WTC11 (cell line): ENCODE results near the gene BCL11B. TPM values are rescaled to one million over a fixed set of nuclear protein-coding genes. Genes with fewer than 3 reads are reported as not detected.

Experiments used
- ATAC-seq: fragments of 200-7000 bp; cut with Tn5 transposase; 2 replicates; pipeline ENCODE4 v1.10.0; 2021; ENCODE audit warnings: mild to moderate bottlenecking, moderate library complexity
- CTCF ChIA-PET: fragments of 300-600 bp; sonication (Branson Sonifier 250); formaldehyde crosslinking; loops from one replicate; lab custom pipeline; 2021; ENCODE audit warnings: antibody characterized with exemption; lab: Charles Lee
- POLR2A ChIA-PET: fragments of 350-600 bp; sonication (Branson Sonifier 250); formaldehyde crosslinking; loops from one replicate; lab custom pipeline; 2021; ENCODE audit warnings: antibody characterized with exemption; lab: Charles Lee
- DNase-seq: peaks from one replicate; pipeline ENCODE4 v3.0.0; 2021; ENCODE audit warnings: low spot score
- H3K27ac Mint-ChIP-seq: 2 replicates; pipeline ENCODE4 v1.8.0; 2021; ENCODE audit warnings: mixed read lengths
- H3K27me3 Mint-ChIP-seq: 2 replicates; pipeline ENCODE4 v1.8.0; 2021; ENCODE audit warnings: low read depth, mild to moderate bottlenecking, moderate library complexity, mixed read lengths
- H3K36me3 Mint-ChIP-seq: 2 replicates; pipeline ENCODE4 v1.8.0; 2021; ENCODE audit warnings: mixed read lengths
- H3K4me1 Mint-ChIP-seq: 2 replicates; pipeline ENCODE4 v1.8.0; 2022; ENCODE audit warnings: mixed read lengths
- H3K4me3 Mint-ChIP-seq: 2 replicates; pipeline ENCODE4 v1.8.0; 2021; ENCODE audit warnings: mild to moderate bottlenecking, moderate library complexity, mixed read lengths
- H3K9me3 Mint-ChIP-seq: 2 replicates; pipeline ENCODE4 v1.8.0; 2021; ENCODE audit warnings: mixed read lengths
- AFF4 ChIP-seq: sonication (generic); formaldehyde crosslinking; IDR thresholded peaks from 2 replicates; pipeline ENCODE4 v1.8.1; 2023; ENCODE audit warnings: mild to moderate bottlenecking, missing genetic modification reagents, borderline replicate concordance
- ATF6 ChIP-seq: sonication (generic); formaldehyde crosslinking; IDR thresholded peaks from 2 replicates; pipeline ENCODE4 v1.8.1; 2023; ENCODE audit warnings: mild to moderate bottlenecking, missing genetic modification reagents
- ERG ChIP-seq: fragments of 250-450 bp; sonication (Bioruptor Pico); IDR thresholded peaks from 2 replicates; pipeline ENCODE4 v1.8.0; 2021; ENCODE audit warnings: mild to moderate bottlenecking
- ETV6 ChIP-seq: sonication (generic); formaldehyde crosslinking; IDR thresholded peaks from 2 replicates; pipeline ENCODE4 v1.8.1; 2022; ENCODE audit warnings: mild to moderate bottlenecking, missing genetic modification reagents
- FOXK1 ChIP-seq: sonication (generic); formaldehyde crosslinking; IDR thresholded peaks from 2 replicates; pipeline ENCODE4 v1.8.0; 2022; ENCODE audit warnings: mild to moderate bottlenecking, moderate library complexity, missing genetic modification reagents
- FOXP1 ChIP-seq: sonication (generic); formaldehyde crosslinking; IDR thresholded peaks from 2 replicates; pipeline ENCODE4 v1.8.0; 2022; ENCODE audit warnings: missing genetic modification reagents, mild to moderate bottlenecking, moderate library complexity, borderline replicate concordance
- GTF2I ChIP-seq: fragments of 250-450 bp; sonication (Bioruptor Pico); conservative IDR thresholded peaks from 2 replicates; pipeline ENCODE4 v1.4.0; 2021; ENCODE audit warnings: mild to moderate bottlenecking
- IRF2 ChIP-seq: sonication (generic); formaldehyde crosslinking; IDR thresholded peaks from 2 replicates; pipeline ENCODE4 v1.8.0; 2022; ENCODE audit warnings: low read depth, missing genetic modification reagents, borderline replicate concordance
- MAX ChIP-seq: sonication (generic); formaldehyde crosslinking; IDR thresholded peaks from 2 replicates; pipeline ENCODE4 v1.8.0; 2022; ENCODE audit warnings: mild to moderate bottlenecking, missing genetic modification reagents
- MXD4 ChIP-seq: fragments of 250-450 bp; sonication (Bioruptor Pico); IDR thresholded peaks from 2 replicates; pipeline ENCODE4 v1.8.0; 2021; ENCODE audit warnings: mild to moderate bottlenecking, moderate library complexity, borderline replicate concordance
- NFATC4 ChIP-seq: fragments of 250-450 bp; sonication (Bioruptor Pico); IDR thresholded peaks from 2 replicates; pipeline ENCODE4 v1.9.0; 2021; ENCODE audit warnings: mild to moderate bottlenecking
- SMAD4 ChIP-seq: sonication (generic); formaldehyde crosslinking; IDR thresholded peaks from 2 replicates; pipeline ENCODE4 v1.8.0; 2022; ENCODE audit warnings: mild to moderate bottlenecking, missing genetic modification reagents
- TCF7 ChIP-seq: sonication (generic); formaldehyde crosslinking; IDR thresholded peaks from 2 replicates; pipeline ENCODE4 v1.8.0; 2022; ENCODE audit warnings: mild to moderate bottlenecking, low read depth, missing genetic modification reagents, moderate library complexity
- USF1 ChIP-seq: sonication (generic); formaldehyde crosslinking; IDR thresholded peaks from 2 replicates; pipeline ENCODE4 v1.8.0; 2022; ENCODE audit warnings: mild to moderate bottlenecking, missing genetic modification reagents
- USF2 ChIP-seq: sonication (generic); formaldehyde crosslinking; IDR thresholded peaks from 2 replicates; pipeline ENCODE4 v1.8.1; 2023; ENCODE audit warnings: mild to moderate bottlenecking, missing genetic modification reagents, moderate library complexity
- ZNF219 ChIP-seq: sonication (generic); formaldehyde crosslinking; IDR thresholded peaks from 2 replicates; pipeline ENCODE4 v1.8.0; 2023; ENCODE audit warnings: missing genetic modification reagents, mild to moderate bottlenecking, borderline replicate concordance
- ZNF281 ChIP-seq: sonication (generic); formaldehyde crosslinking; IDR thresholded peaks from 2 replicates; pipeline ENCODE4 v1.8.0; 2023; ENCODE audit warnings: mild to moderate bottlenecking, missing genetic modification reagents
- ZNF423 ChIP-seq: fragments of 250-450 bp; sonication (Bioruptor Pico); IDR thresholded peaks from 2 replicates; pipeline ENCODE4 v2.1.2; 2022; ENCODE audit warnings: mild to moderate bottlenecking, moderate library complexity
- total RNA-seq: library from RNA; stranded (reverse); gene quantifications from 3 replicates; pipeline ENCODE4 v1.2.3, GENCODE V29; 2021

Gene BCL11B
- total RNA-seq, 1 experiment from 2014 or later = 9.1 TPM

GRCh38 chr14:99273766-99274345 is 1.9 kb upstream of the BCL11B start:
- Mint-ChIP-seq H3K27me3 (no peaks in the 10 kb centered on the region; the same call in 1 of the 2 replicates), H3K36me3 (no peaks in the 10 kb centered on the region), H3K27ac (no peak overlapping the region), H3K9me3 (no peaks in the 10 kb centered on the region), H3K4me1 (peaks cover 40% of the 10 kb centered on the region), H3K4me3 (peak overlapping the region; percentile 84)
- DNase-seq (peak; percentile 50), ATAC-seq (no peak)
- CTCF ChIA-PET = interaction anchor here (0.6 to 2.4 kb wide), 10 partner anchors 8 to 1134 kb away, joined by 3 to 12 read pairs (median 4); no protein-coding TSS in a partner anchor
- POLR2A ChIA-PET = interaction anchor here (1.1 kb wide), 1 partner anchor 42 kb away, joined by 3 read pairs; no protein-coding TSS in a partner anchor
- TF ChIP-seq ERG (CRISPR knock-in tag) (0 out of 2 replicates have a peak, but pooled peaks have one; percentile 36), USF1 (CRISPR knock-in tag) (peak; percentile 32; the same call in 1 of the 2 replicates), SMAD4 (CRISPR knock-in tag) (no peak), NFATC4 (no peak), USF2 (CRISPR knock-in tag) (0 out of 2 replicates have a peak, but pooled peaks have one; percentile 3), GTF2I (CRISPR knock-in tag) (peak; percentile 99), ZNF423 (CRISPR knock-in tag) (peak; percentile 46; the same call in 1 of the 2 replicates), ZNF219 (no peak), IRF2 (CRISPR knock-in tag) (no peak), TCF7 (CRISPR knock-in tag) (no peak), FOXK1 (CRISPR knock-in tag) (no peak)

GRCh38 chr14:99272899-99273765 is 1.1 kb upstream of the BCL11B start:
- ATAC-seq (peak; percentile 8), DNase-seq (peak; percentile 75)
- H3K4me1 Mint-ChIP-seq = peaks cover 41% of the 10 kb centered on the region
- POLR2A ChIA-PET = interaction anchor here (1.9 kb wide), 1 partner anchor 27 kb away, joined by 9 read pairs; no protein-coding TSS in a partner anchor
- H3K27me3 Mint-ChIP-seq = no peaks in the 10 kb centered on the region; the same call in 1 of the 2 replicates
- H3K4me3 Mint-ChIP-seq = peak overlapping the region; percentile 84
- TF ChIP-seq MAX (CRISPR knock-in tag) (peak; percentile 48; the same call in 1 of the 2 replicates), NFATC4 (no peak), ETV6 (CRISPR knock-in tag) (0 out of 2 replicates have a peak, but pooled peaks have one; percentile 56), ATF6 (no peak), AFF4 (CRISPR knock-in tag) (no peak), MXD4 (CRISPR knock-in tag) (no peak), FOXP1 (CRISPR knock-in tag) (0 out of 2 replicates have a peak, but pooled peaks have one; percentile 34), ZNF281 (CRISPR knock-in tag) (peak; percentile 64; the same call in 1 of the 2 replicates)
- CTCF ChIA-PET = interaction anchor here (1.0 to 3.1 kb wide), 6 partner anchors 12 to 156 kb away, joined by 3 to 17 read pairs (median 4); no protein-coding TSS in a partner anchor
- H3K9me3 Mint-ChIP-seq = no peaks in the 10 kb centered on the region
- peak overlapping the region; percentile 50 for H3K27ac Mint-ChIP-seq
- no peaks in the 10 kb centered on the region for H3K36me3 Mint-ChIP-seq
